ENCODE data around the gene CLEC1A.

The CLEC1A gene

GRCh38 chr12:10101648-10102220, 2.9 kb upstream of the CLEC1A start:
- no peaks in the 10 kb centered on the region for H3K36me3 ChIP-seq (ENCODE audit: control insufficient read depth, insufficient read depth, low read length)
- 83% methylated on average over 1 of the region's 1 CpG; no CpG with 5 or more reads in 1 of the 2 experiments for WGBS, 2 experiments (ENCODE audit: insufficient coverage in 2 of 2)
- peaks cover 6% of the 10 kb centered on the region for H3K4me1 ChIP-seq (ENCODE audit: control insufficient read depth, insufficient read depth, low read length, poor library complexity, severe bottlenecking)
- peaks cover 6% of the 10 kb centered on the region for H3K9me3 ChIP-seq (ENCODE audit: control insufficient read depth, low read length)
- H3K4me3 ChIP-seq (ENCODE audit: extremely low read depth, insufficient read depth, low read length, poor library complexity, severe bottlenecking) = no peak overlapping the region
- no peak overlapping the region for H3K27ac ChIP-seq (ENCODE audit: low read depth, low read length, severe bottlenecking)

GRCh38 chr12:10101042-10101579, 2.3 kb upstream of the CLEC1A start:
- Histone ChIP-seq H3K4me1 (ENCODE audit: control insufficient read depth, insufficient read depth, low read length, poor library complexity, severe bottlenecking) (peaks cover 6% of the 10 kb centered on the region), H3K36me3 (ENCODE audit: control insufficient read depth, insufficient read depth, low read length) (no peaks in the 10 kb centered on the region), H3K9me3 (ENCODE audit: control insufficient read depth, low read length) (peaks cover 6% of the 10 kb centered on the region), H3K27ac (ENCODE audit: low read depth, low read length, severe bottlenecking) (peak overlapping the region; percentile 3), H3K4me3 (ENCODE audit: extremely low read depth, insufficient read depth, low read length, poor library complexity, severe bottlenecking) (no peak overlapping the region)
- WGBS, 2 experiments (ENCODE audit: insufficient coverage in 2 of 2) = 56 to 80% methylated on average over 3 of the region's 5 CpGs

- 50 to 80% methylated on average over 1 to 2 of the region's 3 CpGs for WGBS, 2 experiments (ENCODE audit: insufficient coverage in 2 of 2)
Observed at GRCh38 chr12:10097521-10097920, 1.3 kb downstream of the CLEC1A start.

GRCh38 chr12:10095971-10096370, 2.8 kb downstream of the CLEC1A start:
- H3K9me3 ChIP-seq (ENCODE audit: control insufficient read depth, low read length) = no peaks in the 10 kb centered on the region
- WGBS, 2 experiments (ENCODE audit: insufficient coverage in 2 of 2) = 94 to 100% methylated on average over 3 of the region's 3 CpGs
- no peaks in the 10 kb centered on the region for H3K36me3 ChIP-seq (ENCODE audit: control insufficient read depth, insufficient read depth, low read length)
- H3K4me3 ChIP-seq (ENCODE audit: extremely low read depth, insufficient read depth, low read length, poor library complexity, severe bottlenecking) = no peak overlapping the region
- H3K4me1 ChIP-seq (ENCODE audit: control insufficient read depth, insufficient read depth, low read length, poor library complexity, severe bottlenecking) = peaks cover 6% of the 10 kb centered on the region
- H3K27ac ChIP-seq (ENCODE audit: low read depth, low read length, severe bottlenecking) = no peak overlapping the region

More at GRCh38 chr12:10097521-10097920, 1.3 kb downstream of the CLEC1A start:
- H3K4me1 ChIP-seq (ENCODE audit: control insufficient read depth, insufficient read depth, low read length, poor library complexity, severe bottlenecking) = peaks cover 6% of the 10 kb centered on the region
- H3K36me3 ChIP-seq (ENCODE audit: control insufficient read depth, insufficient read depth, low read length) = no peaks in the 10 kb centered on the region
- no peaks in the 10 kb centered on the region for H3K9me3 ChIP-seq (ENCODE audit: control insufficient read depth, low read length)
- H3K27ac ChIP-seq (ENCODE audit: low read depth, low read length, severe bottlenecking) = no peak overlapping the region
- no peak overlapping the region for H3K4me3 ChIP-seq (ENCODE audit: extremely low read depth, insufficient read depth, low read length, poor library complexity, severe bottlenecking)

- H3K9me3 ChIP-seq (ENCODE audit: control insufficient read depth, low read length) = no peaks in the 10 kb centered on the region
- WGBS, 2 experiments (ENCODE audit: insufficient coverage in 2 of 2) = 76 to 95% methylated on average over 2 to 3 of the region's 4 CpGs
- H3K4me1 ChIP-seq (ENCODE audit: control insufficient read depth, insufficient read depth, low read length, poor library complexity, severe bottlenecking) = peaks cover 6% of the 10 kb centered on the region
- no peaks in the 10 kb centered on the region for H3K36me3 ChIP-seq (ENCODE audit: control insufficient read depth, insufficient read depth, low read length)
- no peak overlapping the region for H3K27ac ChIP-seq (ENCODE audit: low read depth, low read length, severe bottlenecking)
- H3K4me3 ChIP-seq (ENCODE audit: extremely low read depth, insufficient read depth, low read length, poor library complexity, severe bottlenecking) = no peak overlapping the region
Observed at GRCh38 chr12:10094646-10095395, 4.0 kb downstream of the CLEC1A start.

- Histone ChIP-seq H3K9me3 (ENCODE audit: control insufficient read depth, low read length) (peaks cover 3% of the 10 kb centered on the region), H3K4me1 (ENCODE audit: control insufficient read depth, insufficient read depth, low read length, poor library complexity, severe bottlenecking) (no peaks in the 10 kb centered on the region), H3K27ac (ENCODE audit: low read depth, low read length, severe bottlenecking) (no peak overlapping the region), H3K36me3 (ENCODE audit: control insufficient read depth, insufficient read depth, low read length) (no peaks in the 10 kb centered on the region), H3K4me3 (ENCODE audit: extremely low read depth, insufficient read depth, low read length, poor library complexity, severe bottlenecking) (no peak overlapping the region)
- WGBS, 2 experiments (ENCODE audit: insufficient coverage in 2 of 2) = 68 to 90% methylated on average over 2 to 5 of the region's 8 CpGs
Observed at GRCh38 chr12:10088955-10089900, 9.6 kb downstream of the CLEC1A start.

GRCh38 chr12:10088031-10088430, 10.8 kb downstream of the CLEC1A start:
- Histone ChIP-seq H3K4me3 (ENCODE audit: extremely low read depth, insufficient read depth, low read length, poor library complexity, severe bottlenecking) (no peak overlapping the region), H3K27ac (ENCODE audit: low read depth, low read length, severe bottlenecking) (no peak overlapping the region), H3K4me1 (ENCODE audit: control insufficient read depth, insufficient read depth, low read length, poor library complexity, severe bottlenecking) (no peaks in the 10 kb centered on the region), H3K36me3 (ENCODE audit: control insufficient read depth, insufficient read depth, low read length) (no peaks in the 10 kb centered on the region), H3K9me3 (ENCODE audit: control insufficient read depth, low read length) (peaks cover 5% of the 10 kb centered on the region)

- Histone ChIP-seq H3K36me3 (ENCODE audit: control insufficient read depth, insufficient read depth, low read length) (no peaks in the 10 kb centered on the region), H3K27ac (ENCODE audit: low read depth, low read length, severe bottlenecking) (no peak overlapping the region), H3K9me3 (ENCODE audit: control insufficient read depth, low read length) (peaks cover 5% of the 10 kb centered on the region), H3K4me1 (ENCODE audit: control insufficient read depth, insufficient read depth, low read length, poor library complexity, severe bottlenecking) (no peaks in the 10 kb centered on the region), H3K4me3 (ENCODE audit: extremely low read depth, insufficient read depth, low read length, poor library complexity, severe bottlenecking) (no peak overlapping the region)
- WGBS, 2 experiments (ENCODE audit: insufficient coverage in 2 of 2) = no CpG with 5 or more reads among the region's 3 CpGs
Observed at GRCh38 chr12:10086387-10086786, 12.4 kb downstream of the CLEC1A start.

GRCh38 chr12:10084733-10085132, 14.1 kb downstream of the CLEC1A start:
- no peaks in the 10 kb centered on the region for H3K4me1 ChIP-seq (ENCODE audit: control insufficient read depth, insufficient read depth, low read length, poor library complexity, severe bottlenecking)

GRCh38 chr12:10082117-10082874, 16.5 kb downstream of the CLEC1A start:
- 86 to 88% methylated on average over 3 to 4 of the region's 5 CpGs for WGBS, 2 experiments (ENCODE audit: insufficient coverage in 2 of 2)
- peaks cover 5% of the 10 kb centered on the region for H3K9me3 ChIP-seq (ENCODE audit: control insufficient read depth, low read length)
- H3K36me3 ChIP-seq (ENCODE audit: control insufficient read depth, insufficient read depth, low read length) = no peaks in the 10 kb centered on the region

More at GRCh38 chr12:10084733-10085132, 14.1 kb downstream of the CLEC1A start:
- no CpG with 5 or more reads among the region's 6 CpGs for WGBS, 2 experiments (ENCODE audit: insufficient coverage in 2 of 2)
- Histone ChIP-seq H3K27ac (ENCODE audit: low read depth, low read length, severe bottlenecking) (no peak overlapping the region), H3K4me3 (ENCODE audit: extremely low read depth, insufficient read depth, low read length, poor library complexity, severe bottlenecking) (no peak overlapping the region), H3K36me3 (ENCODE audit: control insufficient read depth, insufficient read depth, low read length) (no peaks in the 10 kb centered on the region), H3K9me3 (ENCODE audit: control insufficient read depth, low read length) (peaks cover 5% of the 10 kb centered on the region)

More at GRCh38 chr12:10082117-10082874, 16.5 kb downstream of the CLEC1A start:
- H3K27ac ChIP-seq (ENCODE audit: low read depth, low read length, severe bottlenecking) = no peak overlapping the region
- no peaks in the 10 kb centered on the region for H3K4me1 ChIP-seq (ENCODE audit: control insufficient read depth, insufficient read depth, low read length, poor library complexity, severe bottlenecking)
- no peak overlapping the region for H3K4me3 ChIP-seq (ENCODE audit: extremely low read depth, insufficient read depth, low read length, poor library complexity, severe bottlenecking)
